Smooth muscle cell (in vitro differentiated cells): ENCODE measurements around the gene ADAMTS18. TPM values are rescaled to one million over a fixed set of nuclear protein-coding genes. Genes with fewer than 3 reads are reported as not detected.
"Not testable (repeated sequence)": the region's sequence is repeated elsewhere in the genome, so short reads cannot be mapped to it uniquely, and the experiment has no call there.

Experiments used
- DNase-seq: peaks from one replicate; lab custom pipeline; 2025; ENCODE audit not compliant: unreplicated experiment; lab: John Stamatoyannopoulos, UW
- H2AFZ ChIP-seq: fragments of 200-600 bp; sonication (generic); 2 replicates; pipeline ENCODE4 v1.6.0; 2016; ENCODE audit warnings: antibody characterized with exemption, low read depth, mild to moderate bottlenecking
- H3F3A ChIP-seq: fragments of 200-600 bp; sonication (generic); 2 replicates; pipeline ENCODE4 v1.6.0; 2017; ENCODE audit warnings: antibody characterized with exemption, low read depth
- H3K27ac ChIP-seq: fragments of 200-600 bp; sonication (generic); 2 replicates; pipeline ENCODE4 v1.5.1; 2016; ENCODE audit warnings: low read depth, mild to moderate bottlenecking
- H3K27me3 ChIP-seq: fragments of 200-600 bp; sonication (generic); 2 replicates; pipeline ENCODE4 v1.6.1; 2016; ENCODE audit warnings: low read depth, mild to moderate bottlenecking
- H3K36me3 ChIP-seq: fragments of 200-600 bp; sonication (generic); 2 replicates; pipeline ENCODE4 v1.5.1; 2016; ENCODE audit warnings: low read depth
- H3K4me1 ChIP-seq: fragments of 200-600 bp; sonication (generic); 2 replicates; pipeline ENCODE4 v1.5.1; 2016; ENCODE audit warnings: low read depth
- H3K4me2 ChIP-seq: fragments of 200-600 bp; sonication (generic); 2 replicates; pipeline ENCODE4 v1.6.0; 2016; ENCODE audit warnings: mild to moderate bottlenecking
- H3K4me3 ChIP-seq: fragments of 200-600 bp; sonication (generic); 2 replicates; pipeline ENCODE4 v1.5.1; 2016; ENCODE audit warnings: mild to moderate bottlenecking
- H3K79me2 ChIP-seq: fragments of 200-600 bp; sonication (generic); 2 replicates; pipeline ENCODE4 v1.6.0; 2016; ENCODE audit warnings: low read depth, mild to moderate bottlenecking
- H3K9ac ChIP-seq: fragments of 200-600 bp; sonication (generic); 2 replicates; pipeline ENCODE4 v1.6.0; 2016; ENCODE audit warnings: low read depth
- H3K9me3 ChIP-seq: fragments of 200-600 bp; sonication (generic); replicated peaks from 2 replicates; pipeline ENCODE4 v1.5.1; 2016; ENCODE audit warnings: low read depth
- H4K20me1 ChIP-seq: fragments of 200-600 bp; sonication (generic); 2 replicates; pipeline ENCODE4 v1.6.0; 2016; ENCODE audit warnings: low read depth
- CTCF ChIP-seq: fragments of 200-600 bp; sonication (generic); IDR thresholded peaks from 2 replicates; pipeline ENCODE4 v1.5.1; 2017; ENCODE audit warnings: borderline replicate concordance, mild to moderate bottlenecking, antibody characterized with exemption; ENCODE audit not compliant: insufficient read depth, poor library complexity, severe bottlenecking
- WGBS: methylation state at CpG from one replicate; pipeline ENCODE4 v1.1.7; 2016; ENCODE audit warnings: low lambda C conversion rate; 5-methylcytosine and 5-hydroxymethylcytosine counted together
- polyA plus RNA-seq: library from polyadenylated mRNA; unstranded; fragments of >200 nt; fragmentation: Nextera tagmentation; extraction: Ambion mirVana; gene quantifications from 2 replicates; pipeline ENCODE4 v1.2.1, GENCODE V29; 2016
- total RNA-seq: library from RNA; depleted of rRNA; stranded (reverse); fragments of >200 nt; gene quantifications from 2 replicates; pipeline ENCODE4 v1.2.3, GENCODE V29; 2014

The ADAMTS18 gene
- total and polyA plus RNA-seq, 2 experiments from 2014 or later, result 0.05 to 4.4 TPM

- no peak for TF ChIP-seq CTCF
These were observed 184.4 kb downstream of the ADAMTS18 start for GRCh38 chr16:77250400-77250799.

GRCh38 chr16:77246150-77246549 is 188.7 kb downstream of the ADAMTS18 start:
- Histone ChIP-seq H3K9me3 (no peaks in the 10 kb centered on the region), H3K36me3 (no peaks in the 10 kb centered on the region), H3K9ac (no peak overlapping the region), H3K4me2 (no peak overlapping the region), H3F3A (no peaks in the 10 kb centered on the region), H3K4me3 (no peak overlapping the region), H4K20me1 (no peaks in the 10 kb centered on the region), H3K4me1 (no peaks in the 10 kb centered on the region), H3K79me2 (no peaks in the 10 kb centered on the region), H2AFZ (no peak overlapping the region), H3K27ac (no peak overlapping the region), H3K27me3 (no peaks in the 10 kb centered on the region)
- WGBS, result 98% methylated on average over 2 of the region's 2 CpGs
- DNase-seq, result no peak
- TF ChIP-seq CTCF, result no peak

More at GRCh38 chr16:77250400-77250799, 184.4 kb downstream of the ADAMTS18 start:
- H3K4me1 ChIP-seq, result no peaks in the 10 kb centered on the region
- 94% methylated on average over 4 of the region's 4 CpGs for WGBS
- H3K79me2 ChIP-seq, result no peaks in the 10 kb centered on the region
- no peak overlapping the region for H3K27ac ChIP-seq
- H3K9me3 ChIP-seq, result no peaks in the 10 kb centered on the region
- H3F3A ChIP-seq, result no peaks in the 10 kb centered on the region
- H3K4me2 ChIP-seq, result no peak overlapping the region
- H3K9ac ChIP-seq, result no peak overlapping the region
- no peaks in the 10 kb centered on the region for H3K36me3 ChIP-seq
- no peaks in the 10 kb centered on the region for H4K20me1 ChIP-seq
- H3K27me3 ChIP-seq, result no peaks in the 10 kb centered on the region
- no peak overlapping the region for H3K4me3 ChIP-seq
- no peak overlapping the region for H2AFZ ChIP-seq
- no peak for DNase-seq

GRCh38 chr16:77242471-77242870 is 192.4 kb downstream of the ADAMTS18 start:
- not testable (repeated sequence) for H3K9me3 ChIP-seq, H3K4me2 ChIP-seq, DNase-seq, H3K9ac ChIP-seq, H3K4me1 ChIP-seq, H2AFZ ChIP-seq, H3K4me3 ChIP-seq, H3F3A ChIP-seq, H3K27me3 ChIP-seq, H3K79me2 ChIP-seq, H3K27ac ChIP-seq, H4K20me1 ChIP-seq, H3K36me3 ChIP-seq
- 96% methylated on average over 5 of the region's 5 CpGs for WGBS

- Histone ChIP-seq H4K20me1 (no peaks in the 10 kb centered on the region), H3K27ac (no peak overlapping the region), H3K4me3 (no peak overlapping the region), H3K9ac (no peak overlapping the region), H3K27me3 (peaks cover 3% of the 10 kb centered on the region), H3K4me2 (no peak overlapping the region), H3K36me3 (no peaks in the 10 kb centered on the region), H3F3A (no peaks in the 10 kb centered on the region), H2AFZ (no peak overlapping the region), H3K79me2 (no peaks in the 10 kb centered on the region), H3K9me3 (no peaks in the 10 kb centered on the region), H3K4me1 (no peaks in the 10 kb centered on the region)
- DNase-seq, result no peak
- WGBS, result 81% methylated on average over 5 of the region's 5 CpGs
- no peak for TF ChIP-seq CTCF
These were observed 196.2 kb downstream of the ADAMTS18 start for GRCh38 chr16:77238593-77238992.
